Sigmoid colon (tissue), 7 donors: Measurements from ENCODE around the gene VWA3A. TPM values are rescaled to one million over a fixed set of nuclear protein-coding genes. Genes with fewer than 3 reads are reported as not detected.

Source experiments
- DNase-seq: peaks from one replicate; pipeline ENCODE4 v3.0.0-alpha.2; 2019
- H3K27ac ChIP-seq, 4 donors: fragments of 200-600 bp; sonication (generic); one replicate each; pipeline ENCODE4 v1.5.1; 2016 to 2019; ENCODE audit warnings: mild to moderate bottlenecking in 1 of 4
- H3K27me3 ChIP-seq, 3 donors: fragments of 200-600 bp; sonication (generic); one replicate each; pipeline ENCODE4 v1.5.1; 2019; ENCODE audit warnings: mild to moderate bottlenecking in 1 of 3
- H3K36me3 ChIP-seq, 4 donors: fragments of 200-600 bp; sonication (generic); one replicate each; pipeline ENCODE4 v1.5.1; 2016 to 2019
- H3K4me1 ChIP-seq, 4 donors: fragments of 200-600 bp; sonication (generic); one replicate each; pipeline ENCODE4 v1.5.1; 2017 to 2019
- H3K4me3 ChIP-seq, 4 donors: fragments of 200-600 bp; sonication (generic); one replicate each; pipeline ENCODE4 v1.5.1; 2017 to 2019; ENCODE audit warnings: mild to moderate bottlenecking in 2 of 4, moderate library complexity in 1 of 4
- H3K9me3 ChIP-seq, 4 donors: fragments of 200-600 bp in 3 of 4; sonication (generic) in 3 of 4; one replicate each; pipeline versions ENCODE4 v1.5.1 to v1.6.1; 2013 to 2019
- EP300 ChIP-seq, 4 donors: sonication (generic); formaldehyde crosslinking; IDR thresholded peaks; one replicate each; pipeline ENCODE4 v1.6.1; 2017; ENCODE audit warnings: antibody characterized with exemption in 4 of 4
- POLR2A ChIP-seq, 2 donors: fragments of 450-650 bp; IDR thresholded peaks; one replicate each; pipeline ENCODE4 v1.6.1; 2016; ENCODE audit warnings: antibody characterized with exemption in 2 of 2, mild to moderate bottlenecking in 2 of 2, moderate library complexity in 2 of 2
- POLR2AphosphoS5 ChIP-seq, 4 donors: sonication (generic); formaldehyde crosslinking; IDR thresholded peaks; one replicate each; pipeline ENCODE4 v1.6.1; 2017; ENCODE audit warnings: antibody characterized with exemption in 4 of 4
- WGBS, 2 donors: extraction: QIAGEN DNeasy Blood & Tissue Kit; methylation state at CpG; one replicate each; pipeline ENCODE4 v1.1.7; 2013; 5-methylcytosine and 5-hydroxymethylcytosine counted together
- intact Hi-C: fragments of 100-400 bp; cut with DNase I; formaldehyde crosslinking; loops from one replicate; pipeline ENCODE4 v1.15.1; 2023
- polyA plus RNA-seq, 3 donors: library from polyadenylated mRNA; stranded (reverse); fragments of 200-250 nt; gene quantifications; one replicate each; pipeline ENCODE4 v1.2.3, GENCODE V29; 2013
- total RNA-seq, 4 donors: library from RNA; depleted of rRNA; stranded (reverse); fragments of >200 nt; gene quantifications; one replicate each; pipeline ENCODE4 v1.1.0, GENCODE V29; 2016
- TF ChIP-seq, protein P1 (sequence below), 4 experiments: fragments of 450-650 bp in 3 of 4; fragments of 200-600 bp in 1 of 4; IDR thresholded peaks; one replicate each; pipeline ENCODE4 v1.5.1; 2016 to 2019; ENCODE audit warnings: antibody characterized with exemption in 4 of 4, mild to moderate bottlenecking in 3 of 4, moderate library complexity in 2 of 4
- donor health status: healthy with polysubstance abuse.
- donor health status: Bipolar disorder and iron deficiency.
- donor health status: healthy.

Gene VWA3A
- total and polyA plus RNA-seq, 7 donors: under 0.01 to 0.55 (median 0.07) TPM; not detected in 4

DNA sequence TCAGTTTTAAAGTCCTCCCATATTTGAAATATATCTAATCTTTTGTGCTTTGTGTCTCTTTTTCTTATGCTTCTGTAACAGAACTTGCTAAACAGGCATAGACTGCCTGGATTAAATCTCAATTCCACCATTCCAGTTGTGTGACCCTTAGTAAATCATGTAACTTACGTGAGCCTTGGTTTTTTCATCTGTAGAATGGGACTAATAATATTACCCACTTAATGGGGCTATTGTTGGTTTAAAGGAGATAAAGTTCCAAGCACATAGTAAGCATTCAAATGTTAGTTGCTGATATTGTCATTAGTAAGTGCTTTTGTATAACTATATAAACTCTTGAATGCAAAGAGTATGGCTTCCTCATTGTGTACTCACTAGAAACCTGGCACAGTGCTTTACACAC, 5.9 kb upstream of the VWA3A start:
- DNase-seq: no peak
- no peak overlapping the region for H3K4me3 ChIP-seq
- TF ChIP-seq, protein P1, sequence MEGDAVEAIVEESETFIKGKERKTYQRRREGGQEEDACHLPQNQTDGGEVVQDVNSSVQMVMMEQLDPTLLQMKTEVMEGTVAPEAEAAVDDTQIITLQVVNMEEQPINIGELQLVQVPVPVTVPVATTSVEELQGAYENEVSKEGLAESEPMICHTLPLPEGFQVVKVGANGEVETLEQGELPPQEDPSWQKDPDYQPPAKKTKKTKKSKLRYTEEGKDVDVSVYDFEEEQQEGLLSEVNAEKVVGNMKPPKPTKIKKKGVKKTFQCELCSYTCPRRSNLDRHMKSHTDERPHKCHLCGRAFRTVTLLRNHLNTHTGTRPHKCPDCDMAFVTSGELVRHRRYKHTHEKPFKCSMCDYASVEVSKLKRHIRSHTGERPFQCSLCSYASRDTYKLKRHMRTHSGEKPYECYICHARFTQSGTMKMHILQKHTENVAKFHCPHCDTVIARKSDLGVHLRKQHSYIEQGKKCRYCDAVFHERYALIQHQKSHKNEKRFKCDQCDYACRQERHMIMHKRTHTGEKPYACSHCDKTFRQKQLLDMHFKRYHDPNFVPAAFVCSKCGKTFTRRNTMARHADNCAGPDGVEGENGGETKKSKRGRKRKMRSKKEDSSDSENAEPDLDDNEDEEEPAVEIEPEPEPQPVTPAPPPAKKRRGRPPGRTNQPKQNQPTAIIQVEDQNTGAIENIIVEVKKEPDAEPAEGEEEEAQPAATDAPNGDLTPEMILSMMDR (IDR thresholded peaks at IDR 0.05): no peak
- no peak for TF ChIP-seq POLR2A (IDR thresholded peaks at IDR 0.05)
- TF ChIP-seq EP300 (IDR thresholded peaks at IDR 0.05): no peak
- no peak for TF ChIP-seq POLR2AphosphoS5 (IDR thresholded peaks at IDR 0.05)
- 99% methylated on average over 1 of the region's 1 CpG for WGBS, 2 donors
- no peak overlapping the region for H3K27ac ChIP-seq
- H3K4me1 ChIP-seq: peaks cover 0 to 6% (median 3%) of the 10 kb centered on the region in 4 donors
- intact Hi-C loops: loop anchor here (5.0 kb wide), 1 partner anchor 101 kb away; no protein-coding TSS in a partner anchor
- H3K36me3 ChIP-seq: peaks cover 0 to 19% (median 0%) of the 10 kb centered on the region in 4 donors
- no peaks in the 10 kb centered on the region for H3K27me3 ChIP-seq
- H3K9me3 ChIP-seq: no peaks in the 10 kb centered on the region

DNA sequence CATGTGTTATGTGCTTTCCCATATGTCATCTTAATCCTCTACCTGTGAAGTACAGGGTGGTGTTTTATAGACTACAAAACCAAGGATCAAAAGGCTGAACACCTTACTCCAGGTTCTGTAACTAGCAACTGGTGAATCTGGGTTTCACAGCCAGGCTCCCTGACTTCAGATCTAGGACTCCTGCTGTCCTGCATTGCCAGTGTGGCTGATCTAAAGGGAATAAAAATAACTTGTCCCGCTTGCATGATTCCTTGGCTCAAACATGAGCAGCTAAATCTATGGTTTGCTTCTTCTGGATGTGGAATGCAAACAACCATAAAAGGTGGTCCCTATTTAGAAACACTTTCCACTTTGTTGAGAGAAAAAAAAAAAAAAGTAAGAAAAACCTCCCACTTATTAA, 3.7 kb upstream of the VWA3A start:
- no peaks in the 10 kb centered on the region for H3K27me3 ChIP-seq
- intact Hi-C loops: loop anchor here (5.0 kb wide), 1 partner anchor 99 kb away; no protein-coding TSS in a partner anchor

DNA sequence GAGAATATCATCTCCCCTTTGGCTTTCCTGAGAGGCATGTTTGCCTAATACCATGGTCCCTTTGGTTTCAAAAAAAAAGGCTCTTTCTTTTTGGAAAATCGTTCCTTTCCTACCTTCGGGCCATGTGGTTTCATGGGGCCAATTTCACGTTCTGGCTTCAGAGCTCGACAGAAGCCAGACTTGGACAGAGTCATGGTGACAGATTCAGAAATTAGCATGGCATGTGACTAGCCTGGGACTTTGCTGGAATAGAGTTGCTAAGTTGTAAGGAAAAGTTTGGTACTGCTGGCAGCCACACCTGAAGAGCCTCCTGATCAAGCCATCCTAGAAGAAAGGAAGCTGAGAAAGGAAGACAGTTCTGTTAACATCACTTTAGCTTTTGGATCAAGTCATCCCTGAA, 2.4 kb upstream of the VWA3A start:
- no peaks in the 10 kb centered on the region for H3K9me3 ChIP-seq
- no peaks in the 10 kb centered on the region for H3K27me3 ChIP-seq
- H3K4me3 ChIP-seq: no peak overlapping the region
- H3K4me1 ChIP-seq: peaks cover 0 to 13% (median 0%) of the 10 kb centered on the region in 4 donors
- DNase-seq: no peak
- 90 to 94% methylated on average over 4 of the region's 4 CpGs for WGBS, 2 donors
- peaks cover 0 to 17% (median 0%) of the 10 kb centered on the region in 4 donors for H3K36me3 ChIP-seq
- H3K27ac ChIP-seq: no peak overlapping the region
- intact Hi-C loops: loop anchor here (5.0 kb wide), 1 partner anchor 97 kb away; no protein-coding TSS in a partner anchor
- TF ChIP-seq, protein P1 (IDR thresholded peaks at IDR 0.05): no peak
- no peak for TF ChIP-seq POLR2A (IDR thresholded peaks at IDR 0.05)
- no peak for TF ChIP-seq POLR2AphosphoS5 (IDR thresholded peaks at IDR 0.05)
- no peak for TF ChIP-seq EP300 (IDR thresholded peaks at IDR 0.05)

More for the DNA sequence above, 3.7 kb upstream of the VWA3A start:
- Histone ChIP-seq H3K27ac (no peak overlapping the region), H3K9me3 (no peaks in the 10 kb centered on the region), H3K4me1 (peaks cover 0 to 13% (median 0%) of the 10 kb centered on the region in 4 donors), H3K4me3 (no peak overlapping the region), H3K36me3 (peaks cover 0 to 19% (median 0%) of the 10 kb centered on the region in 4 donors)
- TF ChIP-seq, protein P1 (IDR thresholded peaks at IDR 0.05): no peak
- no peak for TF ChIP-seq EP300 (IDR thresholded peaks at IDR 0.05)
- TF ChIP-seq POLR2A (IDR thresholded peaks at IDR 0.05): no peak
- no peak for TF ChIP-seq POLR2AphosphoS5 (IDR thresholded peaks at IDR 0.05)
- no peak for DNase-seq
- 88 to 90% methylated on average over 1 of the region's 1 CpG for whole genome bisulfite sequencing, 2 donors

DNA sequence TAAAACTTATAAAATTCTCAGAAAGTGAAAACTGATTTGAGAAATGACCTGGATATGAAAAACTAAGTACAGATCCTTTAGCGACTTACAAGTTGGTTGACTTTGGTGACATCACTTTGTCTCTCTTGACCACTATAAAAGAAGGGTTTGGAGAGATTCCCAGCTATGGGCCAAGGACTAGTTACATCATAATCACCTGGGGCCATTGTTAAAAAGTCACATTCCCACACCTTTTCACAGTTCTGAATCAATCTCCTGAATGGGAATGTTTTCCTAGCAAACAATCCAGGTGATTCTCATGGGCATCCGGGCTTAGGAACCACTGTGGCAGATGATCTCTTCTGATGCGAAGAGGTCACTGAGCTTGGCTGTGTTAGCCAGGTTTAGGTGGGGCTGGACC, 620 bp upstream of the VWA3A start:
- no peaks in the 10 kb centered on the region for H3K9me3 ChIP-seq
- H3K4me1 ChIP-seq: peaks cover 0 to 13% (median 0%) of the 10 kb centered on the region in 4 donors
- H3K27me3 ChIP-seq: peaks cover 0 to 12% (median 0%) of the 10 kb centered on the region in 3 donors
- H3K4me3 ChIP-seq: no peak overlapping the region
- no peak for DNase-seq
- no peaks in the 10 kb centered on the region for H3K36me3 ChIP-seq
- H3K27ac ChIP-seq: no peak overlapping the region
- intact Hi-C loops: no loop called here
- WGBS, 2 donors: 85% methylated on average over 3 of the region's 3 CpGs
- TF ChIP-seq, protein P1 (IDR thresholded peaks at IDR 0.05): no peak
- no peak for TF ChIP-seq EP300 (IDR thresholded peaks at IDR 0.05)
- TF ChIP-seq POLR2AphosphoS5 (IDR thresholded peaks at IDR 0.05): no peak
- no peak for TF ChIP-seq POLR2A (IDR thresholded peaks at IDR 0.05)

DNA sequence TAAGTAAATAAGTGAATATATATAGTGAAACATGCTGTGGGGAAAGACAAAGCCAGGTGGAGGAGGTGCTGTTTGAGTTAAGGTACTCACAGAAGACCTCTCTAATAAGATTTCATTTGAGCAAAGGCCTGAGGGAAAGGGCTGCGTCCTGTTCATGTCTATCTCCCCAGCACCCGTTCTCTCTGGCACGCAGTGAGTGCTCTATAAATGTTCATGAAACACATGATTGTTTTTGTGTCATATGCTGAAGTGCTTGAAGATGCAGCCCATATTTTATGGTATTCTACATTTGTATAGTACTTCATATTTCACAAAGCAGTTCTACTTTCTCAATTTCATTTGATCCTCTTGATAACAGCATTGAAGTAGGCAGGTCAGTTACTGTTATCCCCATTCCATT, 990 bp downstream of the VWA3A start:
- H3K27me3 ChIP-seq: peaks cover 0 to 16% (median 0%) of the 10 kb centered on the region in 3 donors

More for the DNA sequence above, 990 bp downstream of the VWA3A start:
- DNase-seq: no peak
- Histone ChIP-seq H3K27ac (no peak overlapping the region), H3K9me3 (no peaks in the 10 kb centered on the region), H3K4me3 (no peak overlapping the region), H3K36me3 (no peaks in the 10 kb centered on the region), H3K4me1 (peaks cover 0 to 12% (median 0%) of the 10 kb centered on the region in 4 donors)
- intact Hi-C loops: no loop called here
- TF ChIP-seq POLR2AphosphoS5 (IDR thresholded peaks at IDR 0.05) (no peak), EP300 (IDR thresholded peaks at IDR 0.05) (no peak), POLR2A (IDR thresholded peaks at IDR 0.05) (no peak)
- TF ChIP-seq, protein P1 (IDR thresholded peaks at IDR 0.05): no peak
- 88 to 89% methylated on average over 3 of the region's 3 CpGs for WGBS, 2 donors
